Caco-2 (cell line): Measurements from ENCODE around the gene CNTNAP1. TPM values are rescaled to one million over a fixed set of nuclear protein-coding genes. Genes with fewer than 3 reads are reported as not detected.

Source experiments
- BruUV-seq: library from RNA; stranded (reverse); fragments of 400-500 nt; replicated peaks from 2 replicates; lab custom pipeline; 2021; lab: Mats Ljungman, UMichigan
- CTCF ChIA-PET: fragments of 300-600 bp; sonication (Branson Sonifier 250); formaldehyde crosslinking; loops from one replicate; lab custom pipeline; 2022; ENCODE audit warnings: antibody characterized with exemption; lab: Charles Lee
- POLR2A ChIA-PET: fragments of 300-600 bp; sonication (Branson Sonifier 250); formaldehyde crosslinking; loops from one replicate; lab custom pipeline; 2022; ENCODE audit warnings: antibody characterized with exemption; lab: Charles Lee
- DNase-seq, 2 experiments: peaks; one replicate each; pipeline versions ENCODE4 v3.0.0 to v3.0.0-alpha.2; 2020 to 2022
- H3K27me3 ChIP-seq: replicated peaks from 2 replicates; pipeline ENCODE4 v1.6.0; 2011; ENCODE audit warnings: low read length; ENCODE audit not compliant: control insufficient read depth, insufficient read depth
- H3K36me3 ChIP-seq: 2 replicates; pipeline ENCODE4 v1.5.1; 2011; ENCODE audit warnings: low read length; ENCODE audit not compliant: control insufficient read depth, insufficient read depth
- H3K4me1 ChIP-seq: fragments of 250-450 bp; sonication (Bioruptor Pico); 2 replicates; pipeline ENCODE4 v1.5.1; 2020; ENCODE audit warnings: mild to moderate bottlenecking
- H3K4me3 ChIP-seq: 2 replicates; pipeline ENCODE4 v1.5.1; 2011; ENCODE audit warnings: low read depth, mild to moderate bottlenecking, control low read depth, low read length
- H3K9me3 ChIP-seq: fragments of 250-450 bp; sonication (Bioruptor Pico); 2 replicates; pipeline ENCODE4 v1.5.1; 2020; ENCODE audit warnings: mild to moderate bottlenecking, moderate library complexity
- H3K27ac Mint-ChIP-seq: one replicate; pipeline ENCODE4 v1.8.0; 2022; ENCODE audit warnings: mixed read lengths; ENCODE audit not compliant: unreplicated experiment
- H3K27me3 Mint-ChIP-seq: one replicate; pipeline ENCODE4 v1.8.0; 2022; ENCODE audit warnings: mixed read lengths; ENCODE audit not compliant: insufficient read depth, unreplicated experiment
- H3K36me3 Mint-ChIP-seq: one replicate; pipeline ENCODE4 v1.8.0; 2022; ENCODE audit warnings: mild to moderate bottlenecking, mixed read lengths; ENCODE audit not compliant: insufficient read depth, unreplicated experiment
- H3K4me1 Mint-ChIP-seq: one replicate; pipeline ENCODE4 v1.8.0; 2022; ENCODE audit warnings: low read depth, mixed read lengths; ENCODE audit not compliant: unreplicated experiment
- H3K4me3 Mint-ChIP-seq: one replicate; pipeline ENCODE4 v1.8.0; 2022; ENCODE audit warnings: mild to moderate bottlenecking, moderate library complexity, mixed read lengths; ENCODE audit not compliant: unreplicated experiment
- H3K9me3 Mint-ChIP-seq: one replicate; pipeline ENCODE4 v1.8.0; 2022; ENCODE audit warnings: mixed read lengths; ENCODE audit not compliant: unreplicated experiment
- intact Hi-C: fragments of 100-400 bp; cut with micrococcal nuclease; formaldehyde crosslinking; loops from one replicate; pipeline ENCODE4 v1.10.0; 2022; ENCODE audit not compliant: unreplicated experiment
- total RNA-seq: library from RNA; stranded (reverse); gene quantifications from 2 replicates; pipeline ENCODE4 v1.2.3, GENCODE V29; 2022
- TF ChIP-seq, protein P1 (sequence below), 2 experiments: fragments of 200-600 bp in 1 of 2; IDR thresholded peaks; 1 replicate in 1 of 2; 2 replicates in 1 of 2; pipeline versions ENCODE4 v1.5.1 to v1.8.0; 2011 to 2022; ENCODE audit warnings: antibody characterized with exemption in 1 of 2, control low read depth in 1 of 2, inconsistent platforms in 1 of 2, low read depth in 1 of 2, low read length in 1 of 2, mild to moderate bottlenecking in 1 of 2, moderate library complexity in 1 of 2; ENCODE audit not compliant: insufficient read depth in 1 of 2, severe bottlenecking in 1 of 2, unreplicated experiment in 1 of 2

Gene CNTNAP1
- total RNA-seq, 1 experiment from 2014 or later, result 7.2 TPM

DNA sequence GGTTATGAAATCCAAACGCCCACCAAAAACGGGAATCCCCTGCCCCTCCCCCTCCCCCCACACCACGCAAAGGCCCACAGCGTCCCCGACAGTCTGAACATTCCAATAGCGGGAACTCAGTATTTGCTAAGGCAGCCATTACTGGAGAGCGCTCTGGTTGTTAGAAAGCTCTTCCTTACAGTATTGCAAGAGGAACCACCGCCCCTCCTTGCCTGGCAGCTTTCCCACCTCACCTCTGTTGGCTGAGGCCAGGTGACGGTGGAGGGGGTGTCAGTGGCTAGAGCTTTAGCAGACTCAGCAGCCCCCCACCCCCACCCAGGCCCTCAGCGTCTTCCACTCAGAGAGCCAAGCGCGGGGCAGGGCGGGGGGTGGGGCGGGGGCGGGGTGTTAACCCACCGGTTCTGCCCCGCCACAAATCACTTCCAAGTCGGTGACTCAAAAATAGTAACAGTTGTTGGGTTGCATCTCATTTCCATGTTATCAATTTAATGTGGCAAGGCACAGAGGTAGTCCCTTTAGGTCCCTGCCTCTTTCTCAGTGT lies 3.3 kb upstream of the CNTNAP1 start:
- H3K4me1 Mint-ChIP-seq, result peaks cover 8% of the 10 kb centered on the region
- H3K9me3 ChIP-seq, result no peaks in the 10 kb centered on the region
- H3K36me3 ChIP-seq, result no peaks in the 10 kb centered on the region
- no peaks in the 10 kb centered on the region for H3K27me3 ChIP-seq
- TF ChIP-seq, protein P1, sequence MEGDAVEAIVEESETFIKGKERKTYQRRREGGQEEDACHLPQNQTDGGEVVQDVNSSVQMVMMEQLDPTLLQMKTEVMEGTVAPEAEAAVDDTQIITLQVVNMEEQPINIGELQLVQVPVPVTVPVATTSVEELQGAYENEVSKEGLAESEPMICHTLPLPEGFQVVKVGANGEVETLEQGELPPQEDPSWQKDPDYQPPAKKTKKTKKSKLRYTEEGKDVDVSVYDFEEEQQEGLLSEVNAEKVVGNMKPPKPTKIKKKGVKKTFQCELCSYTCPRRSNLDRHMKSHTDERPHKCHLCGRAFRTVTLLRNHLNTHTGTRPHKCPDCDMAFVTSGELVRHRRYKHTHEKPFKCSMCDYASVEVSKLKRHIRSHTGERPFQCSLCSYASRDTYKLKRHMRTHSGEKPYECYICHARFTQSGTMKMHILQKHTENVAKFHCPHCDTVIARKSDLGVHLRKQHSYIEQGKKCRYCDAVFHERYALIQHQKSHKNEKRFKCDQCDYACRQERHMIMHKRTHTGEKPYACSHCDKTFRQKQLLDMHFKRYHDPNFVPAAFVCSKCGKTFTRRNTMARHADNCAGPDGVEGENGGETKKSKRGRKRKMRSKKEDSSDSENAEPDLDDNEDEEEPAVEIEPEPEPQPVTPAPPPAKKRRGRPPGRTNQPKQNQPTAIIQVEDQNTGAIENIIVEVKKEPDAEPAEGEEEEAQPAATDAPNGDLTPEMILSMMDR (IDR thresholded peaks at IDR 0.05; ENCODE audit: insufficient read depth in 1 of 2, low read depth in 1 of 2, low read length in 1 of 2, severe bottlenecking in 1 of 2, unreplicated experiment in 1 of 2), result no peak
- no peaks in the 10 kb centered on the region for H3K27me3 Mint-ChIP-seq
- peak; percentile 59 to 74 for DNase-seq
- H3K36me3 Mint-ChIP-seq, result peaks cover 28% of the 10 kb centered on the region
- intact Hi-C loops, result loop anchor here (1.0 to 5.0 kb wide), 3 partner anchors 61 to 101 kb away; partner anchors contain the start of gene RAMP2
- H3K4me3 ChIP-seq, result peak overlapping the region; percentile 79
- POLR2A ChIA-PET, result interaction anchor here (0.6 to 1.2 kb wide), 6 partner anchors 60 to 1488 kb away, joined by 3 to 5 read pairs (median 4); partner anchors contain the start of genes BECN1, RETREG3, STAT3 and TUBG1
- H3K27ac Mint-ChIP-seq, result peak overlapping the region; percentile 95
- peaks cover 32% of the 10 kb centered on the region for H3K4me1 ChIP-seq
- H3K9me3 Mint-ChIP-seq, result no peaks in the 10 kb centered on the region
- CTCF ChIA-PET, result interaction anchor here (0.6 to 3.5 kb wide), 6 partner anchors 20 to 101 kb away, joined by 4 to 38 read pairs (median 19); partner anchors contain the start of genes PSMC3IP, RETREG3, TUBG1 and TUBG2
- BruUV-seq, result no TSS peak
- peak overlapping the region; percentile 89 for H3K4me3 Mint-ChIP-seq

DNA sequence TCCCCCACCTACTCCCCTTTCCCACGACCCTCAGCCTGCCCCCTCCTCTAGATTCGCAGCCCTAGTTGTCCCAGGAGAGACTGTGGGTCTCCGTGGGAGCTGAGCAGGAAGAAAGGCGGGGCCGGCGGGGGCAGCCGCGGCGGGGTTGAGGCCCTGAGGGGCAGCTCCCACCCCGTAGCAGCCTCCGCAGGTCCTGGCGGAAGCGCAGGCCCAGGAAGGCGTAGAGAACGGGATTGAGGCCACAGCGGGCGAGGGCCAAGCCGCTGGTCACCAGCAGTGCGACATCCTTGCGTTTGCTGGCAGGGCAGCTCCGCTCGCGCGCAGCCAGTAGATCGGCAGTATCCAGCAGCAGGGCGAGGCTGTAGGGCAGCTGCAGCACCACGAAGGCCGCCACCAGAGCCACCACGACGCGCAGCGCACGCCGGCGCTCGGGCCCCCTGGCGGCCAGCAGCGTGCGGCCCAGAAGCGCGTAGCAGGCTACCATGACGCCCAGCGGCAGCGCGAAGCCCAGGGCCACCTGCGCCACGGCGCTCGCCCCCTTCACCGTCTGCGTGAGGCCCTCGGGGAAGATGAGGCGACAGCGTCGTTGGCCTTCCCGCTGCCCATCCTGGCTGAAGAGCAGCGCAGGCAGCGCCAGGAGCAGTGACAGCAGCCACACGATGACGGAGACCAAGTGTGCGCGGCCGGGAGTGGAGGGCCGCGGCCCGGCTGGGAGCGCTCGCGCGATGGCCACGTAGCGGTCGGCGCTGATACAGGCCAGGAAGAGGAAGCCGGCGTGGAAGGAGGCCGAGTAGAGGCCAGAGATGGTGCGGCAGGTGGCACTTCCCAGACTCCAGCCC lies 2.6 kb upstream of the CNTNAP1 start:
- peak overlapping the region; percentile 95 for H3K27ac Mint-ChIP-seq
- H3K4me1 ChIP-seq, result peaks cover 28% of the 10 kb centered on the region
- BruUV-seq, result no TSS peak

More for the DNA sequence above, 2.6 kb upstream of the CNTNAP1 start:
- ChIA-PET POLR2A (interaction anchor here (0.5 to 1.3 kb wide), 6 partner anchors 71 to 1487 kb away, joined by 3 to 5 read pairs (median 4); partner anchors contain the start of genes BECN1, RETREG3 and TUBG1), CTCF (interaction anchor here (1.2 to 3.5 kb wide), 6 partner anchors 20 to 102 kb away, joined by 4 to 38 read pairs (median 19); partner anchors contain the start of genes PSMC3IP, RETREG3, TUBG1 and TUBG2)
- Mint-ChIP-seq H3K27me3 (no peaks in the 10 kb centered on the region), H3K9me3 (no peaks in the 10 kb centered on the region), H3K4me1 (peaks cover 8% of the 10 kb centered on the region), H3K4me3 (peak overlapping the region; percentile 89), H3K36me3 (peaks cover 21% of the 10 kb centered on the region)
- peak; percentile 87 to 93 for DNase-seq
- Histone ChIP-seq H3K9me3 (no peaks in the 10 kb centered on the region), H3K36me3 (no peaks in the 10 kb centered on the region), H3K27me3 (no peaks in the 10 kb centered on the region), H3K4me3 (peak overlapping the region; percentile 79)
- intact Hi-C loops, result loop anchor here (1.0 to 5.0 kb wide), 2 partner anchors 83 to 101 kb away; partner anchors contain the start of gene RAMP2
- TF ChIP-seq, protein P1 (IDR thresholded peaks at IDR 0.05; ENCODE audit: insufficient read depth in 1 of 2, low read depth in 1 of 2, low read length in 1 of 2, severe bottlenecking in 1 of 2, unreplicated experiment in 1 of 2), result peak; percentile 79 to 90
